Raji (cell line): Measurements from ENCODE around the gene TSHZ2.

Source experiments
- POLR2A ChIP-seq: IDR thresholded peaks from 2 replicates; pipeline ENCODE4 v1.6.1; 2011; ENCODE audit warnings: low read depth, low read length, control low read depth; ENCODE audit not compliant: insufficient read depth

The TSHZ2 gene

GRCh38 chr20:53522026-53522425 is 549.9 kb downstream of the TSHZ2 start:
- no peak for TF ChIP-seq POLR2A

GRCh38 chr20:53522696-53523095 is 550.5 kb downstream of the TSHZ2 start:
- TF ChIP-seq POLR2A = no peak

- no peak for TF ChIP-seq POLR2A
These were observed 552.6 kb downstream of the TSHZ2 start for GRCh38 chr20:53524589-53525312.

- no peak for TF ChIP-seq POLR2A
These were observed 555.0 kb downstream of the TSHZ2 start for GRCh38 chr20:53527196-53527595.

GRCh38 chr20:53529658-53530057 is 557.5 kb downstream of the TSHZ2 start:
- TF ChIP-seq POLR2A = no peak

- TF ChIP-seq POLR2A = no peak
These were observed 558.3 kb downstream of the TSHZ2 start for GRCh38 chr20:53530440-53530839.

GRCh38 chr20:53533500-53533899 is 561.3 kb downstream of the TSHZ2 start:
- TF ChIP-seq POLR2A = no peak

- no peak for TF ChIP-seq POLR2A
These were observed 561.9 kb downstream of the TSHZ2 start for GRCh38 chr20:53534037-53534436.

GRCh38 chr20:53535878-53536277 is 563.7 kb downstream of the TSHZ2 start:
- TF ChIP-seq POLR2A = no peak

GRCh38 chr20:53539516-53539915 is 567.4 kb downstream of the TSHZ2 start:
- TF ChIP-seq POLR2A = no peak
